Neural progenitor cell (in vitro differentiated cells): ENCODE measurements around the gene ATG9B. TPM values are rescaled to one million over a fixed set of nuclear protein-coding genes. Genes with fewer than 3 reads are reported as not detected.
A peak's percentile ranks its signal among the peaks of the same experiment; 100 is the strongest.

Experiments
- DNase-seq: peaks from one replicate; pipeline ENCODE4 v3.0.0-alpha.2; 2016; ENCODE audit warnings: low spot score
- H2AFZ ChIP-seq: fragments of 200-600 bp; sonication (generic); replicated peaks from 2 replicates; pipeline ENCODE4 v1.6.1; 2016; ENCODE audit warnings: antibody characterized with exemption
- H3F3A ChIP-seq: fragments of 200-600 bp; sonication (generic); 2 replicates; pipeline ENCODE4 v1.6.1; 2016; ENCODE audit warnings: antibody characterized with exemption, low read depth
- H3K27ac ChIP-seq: fragments of 200-600 bp; sonication (generic); 2 replicates; pipeline ENCODE4 v1.5.1; 2016; ENCODE audit warnings: mild to moderate bottlenecking
- H3K27me3 ChIP-seq: fragments of 200-600 bp; sonication (generic); 2 replicates; pipeline ENCODE4 v1.6.1; 2016; ENCODE audit warnings: mild to moderate bottlenecking, moderate library complexity
- H3K36me3 ChIP-seq: fragments of 200-600 bp; sonication (generic); 2 replicates; pipeline ENCODE4 v1.5.1; 2016
- H3K4me1 ChIP-seq: fragments of 200-600 bp; sonication (generic); 2 replicates; pipeline ENCODE4 v1.6.1; 2016; ENCODE audit warnings: mixed run types
- H3K4me2 ChIP-seq: fragments of 200-600 bp; sonication (generic); 2 replicates; pipeline ENCODE4 v1.6.1; 2016
- H3K4me3 ChIP-seq: fragments of 200-600 bp; sonication (generic); 2 replicates; pipeline ENCODE4 v1.5.1; 2016
- H3K79me2 ChIP-seq: fragments of 200-600 bp; sonication (generic); 2 replicates; pipeline ENCODE4 v1.6.1; 2016; ENCODE audit warnings: low read depth
- H3K9ac ChIP-seq: fragments of 200-600 bp; sonication (generic); 2 replicates; pipeline ENCODE4 v1.6.1; 2016
- H3K9me3 ChIP-seq: fragments of 200-600 bp; sonication (generic); 2 replicates; pipeline ENCODE4 v1.5.1; 2016; ENCODE audit warnings: low read depth
- H4K20me1 ChIP-seq: fragments of 200-600 bp; sonication (generic); 2 replicates; pipeline ENCODE4 v1.6.1; 2016; ENCODE audit warnings: low read depth
- H3K27ac Mint-ChIP-seq: 3 replicates; pipeline ENCODE4 v1.8.0; 2021; ENCODE audit warnings: mixed read lengths
- H3K27me3 Mint-ChIP-seq: 2 replicates; pipeline ENCODE4 v1.8.0; 2022; ENCODE audit warnings: low read depth, mild to moderate bottlenecking, inconsistent platforms, moderate library complexity, mixed read lengths; ENCODE audit not compliant: insufficient read depth
- H3K36me3 Mint-ChIP-seq: 3 replicates; pipeline ENCODE4 v1.8.0; 2021; ENCODE audit warnings: mixed read lengths
- H3K4me1 Mint-ChIP-seq: 3 replicates; pipeline ENCODE4 v1.8.0; 2021; ENCODE audit warnings: mixed read lengths
- H3K4me3 Mint-ChIP-seq: 3 replicates; pipeline ENCODE4 v1.8.0; 2021; ENCODE audit warnings: mild to moderate bottlenecking, moderate library complexity, mixed read lengths
- H3K9me3 Mint-ChIP-seq: 3 replicates; pipeline ENCODE4 v1.8.0; 2020; ENCODE audit warnings: mixed read lengths
- EZH2 ChIP-seq: fragments of 200-600 bp; sonication (generic); IDR thresholded peaks from 2 replicates; pipeline ENCODE4 v1.6.1; 2017; ENCODE audit warnings: antibody characterized with exemption, mild to moderate bottlenecking, moderate library complexity
- EZH2phosphoT487 ChIP-seq: fragments of 200-600 bp; sonication (generic); IDR thresholded peaks from 2 replicates; pipeline ENCODE4 v1.6.1; 2017; ENCODE audit warnings: antibody characterized with exemption
- total RNA-seq: library from RNA; depleted of rRNA; stranded (reverse); fragments of >200 nt; gene quantifications from 2 replicates; pipeline ENCODE4 v1.2.3, GENCODE V29; 2015; ENCODE audit warnings: low replicate concordance
- TF ChIP-seq, protein P1 (sequence below): fragments of 200-600 bp; sonication (generic); IDR thresholded peaks from 2 replicates; pipeline ENCODE4 v1.5.1; 2017; ENCODE audit warnings: antibody characterized with exemption, mild to moderate bottlenecking

Gene ATG9B
- total RNA-seq, 1 donor from 2014 or later, result 0.43 TPM

DNA sequence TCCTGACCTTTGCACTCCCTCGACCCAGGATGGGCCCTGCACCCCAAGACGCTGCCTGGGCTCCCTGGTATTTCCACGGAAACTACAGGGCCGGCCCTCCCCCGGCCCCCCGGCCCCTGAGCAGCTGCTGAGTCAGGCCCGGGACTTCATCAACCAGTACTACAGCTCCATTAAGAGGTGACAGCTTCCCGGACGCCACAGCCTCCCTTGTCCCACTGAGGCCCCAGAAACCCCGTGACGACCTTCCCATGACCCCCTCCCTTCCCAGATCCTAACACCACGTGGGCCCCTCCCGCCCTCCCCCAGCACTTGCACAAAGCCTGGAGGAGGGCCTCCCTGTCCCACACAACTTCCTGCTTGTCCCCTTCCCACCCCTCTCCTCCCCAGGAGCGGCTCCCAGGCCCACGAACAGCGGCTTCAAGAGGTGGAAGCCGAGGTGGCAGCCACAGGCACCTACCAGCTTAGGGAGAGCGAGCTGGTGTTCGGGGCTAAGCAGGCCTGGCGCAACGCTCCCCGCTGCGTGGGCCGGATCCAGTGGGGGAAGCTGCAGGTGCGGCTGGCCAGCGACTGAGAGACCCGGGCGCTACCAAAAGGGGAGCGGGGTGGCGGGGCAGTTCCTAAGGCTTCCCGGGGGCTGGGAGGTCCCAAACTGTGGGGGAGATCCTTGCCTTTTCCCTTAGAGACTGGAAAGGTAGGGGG lies 27.8 kb downstream of the ATG9B start:
- Histone ChIP-seq H3K79me2 (no peaks in the 10 kb centered on the region), H3K9me3 (no peaks in the 10 kb centered on the region), H3K4me2 (no peak overlapping the region), H3K27me3 (no peaks in the 10 kb centered on the region), H3K4me3 (no peak overlapping the region), H4K20me1 (no peaks in the 10 kb centered on the region), H3K27ac (no peak overlapping the region), H3K9ac (no peak overlapping the region), H3K4me1 (peaks cover 31% of the 10 kb centered on the region), H2AFZ (no peak overlapping the region), H3F3A (peaks cover 17% of the 10 kb centered on the region), H3K36me3 (no peaks in the 10 kb centered on the region)
- TF ChIP-seq EZH2phosphoT487 (no peak), EZH2 (no peak)
- TF ChIP-seq, protein P1, sequence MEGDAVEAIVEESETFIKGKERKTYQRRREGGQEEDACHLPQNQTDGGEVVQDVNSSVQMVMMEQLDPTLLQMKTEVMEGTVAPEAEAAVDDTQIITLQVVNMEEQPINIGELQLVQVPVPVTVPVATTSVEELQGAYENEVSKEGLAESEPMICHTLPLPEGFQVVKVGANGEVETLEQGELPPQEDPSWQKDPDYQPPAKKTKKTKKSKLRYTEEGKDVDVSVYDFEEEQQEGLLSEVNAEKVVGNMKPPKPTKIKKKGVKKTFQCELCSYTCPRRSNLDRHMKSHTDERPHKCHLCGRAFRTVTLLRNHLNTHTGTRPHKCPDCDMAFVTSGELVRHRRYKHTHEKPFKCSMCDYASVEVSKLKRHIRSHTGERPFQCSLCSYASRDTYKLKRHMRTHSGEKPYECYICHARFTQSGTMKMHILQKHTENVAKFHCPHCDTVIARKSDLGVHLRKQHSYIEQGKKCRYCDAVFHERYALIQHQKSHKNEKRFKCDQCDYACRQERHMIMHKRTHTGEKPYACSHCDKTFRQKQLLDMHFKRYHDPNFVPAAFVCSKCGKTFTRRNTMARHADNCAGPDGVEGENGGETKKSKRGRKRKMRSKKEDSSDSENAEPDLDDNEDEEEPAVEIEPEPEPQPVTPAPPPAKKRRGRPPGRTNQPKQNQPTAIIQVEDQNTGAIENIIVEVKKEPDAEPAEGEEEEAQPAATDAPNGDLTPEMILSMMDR, result no peak
- H3K27me3 Mint-ChIP-seq, result peaks cover 2% of the 10 kb centered on the region
- peaks cover 2% of the 10 kb centered on the region for H3K9me3 Mint-ChIP-seq
- H3K36me3 Mint-ChIP-seq, result no peaks in the 10 kb centered on the region
- no peak overlapping the region for H3K4me3 Mint-ChIP-seq
- H3K27ac Mint-ChIP-seq, result no peak overlapping the region
- peaks cover 20% of the 10 kb centered on the region for H3K4me1 Mint-ChIP-seq
- DNase-seq, result no peak

DNA sequence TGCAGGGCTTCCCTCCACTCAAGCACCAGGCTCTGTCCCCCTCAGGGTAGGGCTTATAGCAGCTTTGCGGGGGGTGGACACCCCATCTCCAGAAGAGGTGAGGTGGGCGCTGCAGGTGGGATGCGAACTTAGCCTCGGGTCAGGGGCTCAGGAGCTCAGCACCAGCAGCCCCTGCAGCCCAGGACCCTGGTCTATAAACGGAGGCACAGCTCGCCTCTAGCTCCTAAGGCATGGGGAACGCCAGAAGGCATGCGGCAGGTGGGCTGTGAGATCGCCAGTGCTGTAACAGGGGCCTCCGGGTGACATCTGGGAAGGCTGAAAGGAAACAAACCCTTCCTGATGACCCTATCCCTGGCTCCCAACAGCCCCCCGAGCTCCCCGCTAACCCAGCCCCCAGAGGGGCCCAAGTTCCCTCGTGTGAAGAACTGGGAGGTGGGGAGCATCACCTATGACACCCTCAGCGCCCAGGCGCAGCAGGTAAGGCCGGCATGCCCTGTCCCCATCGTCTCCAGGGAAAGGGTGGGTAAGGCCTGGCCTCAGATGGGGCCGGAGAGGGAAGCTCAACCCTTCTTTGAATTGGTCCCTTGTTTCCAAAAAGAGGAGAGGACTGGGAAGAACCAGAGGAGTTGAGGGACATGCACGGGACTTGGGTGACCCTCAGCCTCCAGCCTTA lies 29.3 kb downstream of the ATG9B start:
- H2AFZ ChIP-seq, result no peak overlapping the region
- Mint-ChIP-seq H3K27me3 (peaks cover 4% of the 10 kb centered on the region), H3K9me3 (peaks cover 6% of the 10 kb centered on the region), H3K36me3 (no peaks in the 10 kb centered on the region), H3K4me3 (no peak overlapping the region), H3K4me1 (peaks cover 20% of the 10 kb centered on the region), H3K27ac (no peak overlapping the region)
- no peaks in the 10 kb centered on the region for H3K36me3 ChIP-seq
- no peaks in the 10 kb centered on the region for H3K79me2 ChIP-seq
- H3K27ac ChIP-seq, result no peak overlapping the region
- H3K27me3 ChIP-seq, result no peaks in the 10 kb centered on the region
- no peaks in the 10 kb centered on the region for H3K9me3 ChIP-seq
- no peak overlapping the region for H3K4me3 ChIP-seq
- DNase-seq, result no peak
- no peak overlapping the region for H3K4me2 ChIP-seq
- H3K4me1 ChIP-seq, result peaks cover 31% of the 10 kb centered on the region
- H3K9ac ChIP-seq, result no peak overlapping the region
- H4K20me1 ChIP-seq, result no peaks in the 10 kb centered on the region
- H3F3A ChIP-seq, result peaks cover 17% of the 10 kb centered on the region
- TF ChIP-seq EZH2, result no peak
- TF ChIP-seq, protein P1, result no peak
- TF ChIP-seq EZH2phosphoT487, result no peak

DNA sequence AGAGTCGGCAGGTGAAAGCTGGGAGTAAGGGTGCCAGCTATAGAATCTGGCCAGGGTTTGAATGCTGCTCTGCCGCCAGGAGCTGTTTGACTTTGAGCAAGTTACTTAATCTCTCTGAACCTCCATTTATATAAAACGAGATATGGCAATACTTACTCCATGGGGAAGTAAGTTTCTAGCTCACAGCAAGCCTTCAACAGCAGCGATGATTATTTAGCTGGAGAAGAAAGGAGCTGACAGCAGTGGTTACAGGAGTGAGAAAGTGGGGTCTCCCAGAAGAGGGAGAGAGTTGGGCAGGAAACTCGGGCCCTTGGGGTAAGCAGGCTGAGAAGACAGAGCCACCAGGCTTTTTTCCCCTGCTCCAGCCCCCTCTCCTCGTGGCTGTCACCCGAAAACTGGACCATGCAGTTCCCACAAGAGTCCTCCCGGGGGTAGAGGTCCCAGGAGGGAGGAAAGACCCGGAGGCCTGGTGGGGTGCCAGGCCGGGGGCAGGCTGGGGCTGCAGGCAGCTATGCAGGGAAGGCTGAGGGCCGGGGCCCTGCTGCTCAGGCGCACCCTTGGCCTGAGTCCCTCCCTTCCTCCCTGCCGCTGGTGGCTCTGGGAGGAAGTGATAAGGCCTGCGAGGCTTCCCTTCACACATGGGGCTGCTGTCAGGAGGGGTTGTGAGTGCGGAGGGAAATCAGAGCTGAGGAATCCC lies 30.0 kb downstream of the ATG9B start:
- H3K9me3 Mint-ChIP-seq, result peaks cover 9% of the 10 kb centered on the region
- no peak for DNase-seq
- Histone ChIP-seq H3F3A (peaks cover 17% of the 10 kb centered on the region), H4K20me1 (no peaks in the 10 kb centered on the region), H3K9me3 (no peaks in the 10 kb centered on the region), H3K4me2 (no peak overlapping the region), H3K4me3 (no peak overlapping the region), H3K9ac (no peak overlapping the region), H3K36me3 (no peaks in the 10 kb centered on the region), H3K27me3 (no peaks in the 10 kb centered on the region), H3K4me1 (peaks cover 31% of the 10 kb centered on the region), H3K27ac (no peak overlapping the region), H3K79me2 (no peaks in the 10 kb centered on the region), H2AFZ (no peak overlapping the region)
- H3K27ac Mint-ChIP-seq, result peak overlapping the region; percentile 68
- TF ChIP-seq, protein P1, result no peak
- TF ChIP-seq EZH2phosphoT487, result no peak
- TF ChIP-seq EZH2, result no peak
- H3K4me3 Mint-ChIP-seq, result no peak overlapping the region
- peaks cover 20% of the 10 kb centered on the region for H3K4me1 Mint-ChIP-seq
- no peaks in the 10 kb centered on the region for H3K36me3 Mint-ChIP-seq
- peaks cover 6% of the 10 kb centered on the region for H3K27me3 Mint-ChIP-seq
